Mesendoderm (in vitro differentiated cells): ENCODE measurements around the gene PRSS22.

ENCODE experiments used
- DNase-seq: peaks from one replicate; pipeline ENCODE4 v3.0.0; 2013
- H2AK5ac ChIP-seq: 2 replicates; pipeline ENCODE4 v1.6.1; 2013; ENCODE audit warnings: low read length, inconsistent platforms
- H2BK120ac ChIP-seq: 2 replicates; pipeline ENCODE4 v1.6.1; 2013; ENCODE audit warnings: low read depth, mild to moderate bottlenecking, low read length, moderate library complexity, mixed read lengths
- H2BK15ac ChIP-seq: replicated peaks from 2 replicates; pipeline ENCODE4 v1.6.1; 2013; ENCODE audit warnings: low read depth, mild to moderate bottlenecking, moderate library complexity
- H2BK5ac ChIP-seq: 2 replicates; pipeline ENCODE4 v1.6.1; 2013; ENCODE audit warnings: low read length, inconsistent platforms
- H3K18ac ChIP-seq: 2 replicates; pipeline ENCODE4 v1.6.1; 2013; ENCODE audit warnings: mild to moderate bottlenecking, low read length, mixed read lengths
- H3K23ac ChIP-seq: one replicate; pipeline ENCODE4 v1.6.1; 2013; ENCODE audit warnings: low read length
- H3K27ac ChIP-seq: 2 replicates; pipeline ENCODE4 v1.5.1; 2013; ENCODE audit warnings: low read depth, mild to moderate bottlenecking, inconsistent platforms, low read length, moderate library complexity
- H3K27me3 ChIP-seq: 2 replicates; pipeline ENCODE4 v1.6.1; 2013; ENCODE audit warnings: low read length, control low read depth, mild to moderate bottlenecking, inconsistent platforms; ENCODE audit not compliant: insufficient read depth, poor library complexity
- H3K36me3 ChIP-seq: 2 replicates; pipeline ENCODE4 v1.6.1; 2013; ENCODE audit warnings: low read length, inconsistent platforms; ENCODE audit not compliant: control insufficient read depth, insufficient read depth
- H3K4ac ChIP-seq: one replicate; pipeline ENCODE4 v1.6.1; 2013; ENCODE audit warnings: low read depth, mild to moderate bottlenecking, low read length, moderate library complexity
- H3K4me1 ChIP-seq: 2 replicates; pipeline ENCODE4 v1.6.1; 2013; ENCODE audit warnings: low read depth, low read length, inconsistent platforms; ENCODE audit not compliant: control insufficient read depth
- H3K4me2 ChIP-seq: 2 replicates; pipeline ENCODE4 v1.6.1; 2013; ENCODE audit warnings: low read length
- H3K4me3 ChIP-seq: 2 replicates; pipeline ENCODE4 v1.5.1; 2013; ENCODE audit warnings: mild to moderate bottlenecking, low read length
- H3K56ac ChIP-seq: one replicate; pipeline ENCODE4 v1.6.1; 2013; ENCODE audit warnings: low read length
- H3K79me1 ChIP-seq: 2 replicates; pipeline ENCODE4 v1.6.1; 2013; ENCODE audit warnings: low read length, inconsistent platforms
- H3K79me2 ChIP-seq: 2 replicates; pipeline ENCODE4 v1.6.1; 2013; ENCODE audit warnings: mild to moderate bottlenecking, low read length; ENCODE audit not compliant: control insufficient read depth, insufficient read depth
- H3K9ac ChIP-seq: 2 replicates; pipeline ENCODE4 v1.6.1; 2013; ENCODE audit warnings: low read length, inconsistent platforms
- H4K5ac ChIP-seq: one replicate; pipeline ENCODE4 v1.6.1; 2013; ENCODE audit warnings: low read length
- H4K8ac ChIP-seq: one replicate; pipeline ENCODE4 v1.6.1; 2013; ENCODE audit warnings: low read depth, mild to moderate bottlenecking, control low read depth, low read length, moderate library complexity
- WGBS: extraction: QIAGEN DNeasy Blood & Tissue Kit; methylation state at CpG from one replicate; pipeline ENCODE4 v1.1.7; 2013; ENCODE audit warnings: low lambda C conversion rate, missing lambda C conversion rate; ENCODE audit not compliant: insufficient coverage; ENCODE audit errors: extremely low coverage; 5-methylcytosine and 5-hydroxymethylcytosine counted together

PRSS22 gene

DNA sequence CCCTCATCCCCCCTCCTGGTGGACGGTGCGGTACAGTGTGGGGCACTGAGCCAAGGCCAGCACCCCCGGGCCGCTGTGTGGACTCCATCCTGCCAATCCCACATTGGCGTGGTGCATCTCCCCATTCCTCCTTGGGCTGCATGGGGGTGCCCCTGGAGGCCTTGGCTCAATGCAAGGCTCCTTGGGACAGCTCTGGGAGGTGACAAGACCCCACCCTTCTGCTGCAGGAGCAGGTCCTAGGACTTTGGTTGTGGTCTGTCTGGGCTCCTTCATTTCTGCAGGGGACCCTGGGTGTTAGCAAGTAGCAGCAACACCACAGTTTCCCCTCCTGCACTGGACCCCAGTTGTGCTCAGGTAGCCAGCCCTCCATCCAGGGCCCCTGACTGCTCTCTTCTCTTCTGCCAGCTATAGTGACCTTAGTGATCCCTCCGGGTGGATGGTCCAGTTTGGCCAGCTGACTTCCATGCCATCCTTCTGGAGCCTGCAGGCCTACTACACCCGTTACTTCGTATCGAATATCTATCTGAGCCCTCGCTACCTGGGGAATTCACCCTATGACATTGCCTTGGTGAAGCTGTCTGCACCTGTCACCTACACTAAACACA, 39.6 kb downstream of the PRSS22 start:
- DNase-seq, result no peak
- H3K4me1 ChIP-seq, result no peaks in the 10 kb centered on the region

DNA sequence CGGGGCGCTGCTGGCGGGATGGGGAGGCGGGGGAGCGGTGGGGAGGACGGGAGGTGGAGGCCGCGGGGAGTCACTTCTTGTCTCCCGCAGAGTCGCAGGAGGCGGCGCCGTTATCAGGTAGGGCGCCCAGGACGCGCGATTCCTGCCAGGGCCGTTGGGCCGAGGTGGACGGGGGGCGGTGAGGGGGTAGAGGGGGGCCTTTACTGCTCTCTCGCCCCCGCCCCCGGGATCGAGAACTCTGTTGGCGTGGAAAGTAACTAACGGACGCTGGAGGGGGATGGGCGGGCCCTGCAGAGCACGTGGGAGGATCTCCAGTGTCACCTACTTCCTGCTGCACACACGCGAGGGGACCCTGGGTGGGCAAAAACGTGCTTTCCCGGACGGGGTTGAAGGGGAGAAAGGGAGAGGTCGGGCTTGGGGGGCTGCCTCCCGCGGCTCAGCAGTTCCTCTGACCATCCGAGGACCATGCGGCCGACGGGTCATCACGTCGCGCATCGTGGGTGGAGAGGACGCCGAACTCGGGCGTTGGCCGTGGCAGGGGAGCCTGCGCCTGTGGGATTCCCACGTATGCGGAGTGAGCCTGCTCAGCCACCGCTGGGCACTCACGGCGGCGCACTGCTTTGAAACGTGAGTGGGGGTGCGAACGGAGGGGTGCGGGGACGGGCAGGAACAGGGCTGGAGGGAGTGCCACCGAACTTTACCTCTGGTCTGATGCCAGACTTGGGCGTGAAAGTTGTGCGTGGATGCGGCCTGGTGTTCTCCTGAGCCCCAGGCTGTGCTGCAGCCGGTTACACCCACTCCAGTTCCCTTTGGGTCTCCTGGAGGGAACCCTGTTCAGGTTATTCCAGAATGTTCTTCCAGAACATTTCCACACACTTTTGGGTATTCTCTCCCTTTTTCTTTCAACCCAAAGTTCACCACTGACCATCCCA, 40.4 kb downstream of the PRSS22 start:
- H3K79me2 ChIP-seq, result no peaks in the 10 kb centered on the region
- H2AK5ac ChIP-seq, result no peak overlapping the region
- no peak overlapping the region for H3K56ac ChIP-seq
- no peak overlapping the region for H2BK15ac ChIP-seq
- H3K4me1 ChIP-seq, result no peaks in the 10 kb centered on the region
- no peak overlapping the region for H2BK120ac ChIP-seq
- H3K23ac ChIP-seq, result no peak overlapping the region
- no peaks in the 10 kb centered on the region for H3K36me3 ChIP-seq
- no CpG with 5 or more reads among the region's 68 CpGs for WGBS
- H3K79me1 ChIP-seq, result no peaks in the 10 kb centered on the region
- no peak for DNase-seq
- H3K4ac ChIP-seq, result no peak overlapping the region
- no peak overlapping the region for H3K9ac ChIP-seq
- H3K27me3 ChIP-seq, result no peaks in the 10 kb centered on the region
- H4K8ac ChIP-seq, result no peak overlapping the region
- H3K27ac ChIP-seq, result no peak overlapping the region
- H2BK5ac ChIP-seq, result no peak overlapping the region
- no peak overlapping the region for H4K5ac ChIP-seq
- no peak overlapping the region for H3K4me3 ChIP-seq
- no peak overlapping the region for H3K4me2 ChIP-seq
- no peak overlapping the region for H3K18ac ChIP-seq

More for the DNA sequence above, 39.6 kb downstream of the PRSS22 start:
- H3K9ac ChIP-seq, result no peak overlapping the region
- H3K79me1 ChIP-seq, result no peaks in the 10 kb centered on the region
- no peak overlapping the region for H2BK120ac ChIP-seq
- H3K79me2 ChIP-seq, result no peaks in the 10 kb centered on the region
- H4K8ac ChIP-seq, result no peak overlapping the region
- no CpG with 5 or more reads among the region's 10 CpGs for WGBS
- H3K4ac ChIP-seq, result no peak overlapping the region
- no peak overlapping the region for H4K5ac ChIP-seq
- no peak overlapping the region for H3K4me3 ChIP-seq
- no peak overlapping the region for H3K18ac ChIP-seq
- no peaks in the 10 kb centered on the region for H3K36me3 ChIP-seq
- H3K4me2 ChIP-seq, result no peak overlapping the region
- no peak overlapping the region for H2BK5ac ChIP-seq
- no peak overlapping the region for H3K56ac ChIP-seq
- no peaks in the 10 kb centered on the region for H3K27me3 ChIP-seq
- no peak overlapping the region for H3K27ac ChIP-seq
- no peak overlapping the region for H3K23ac ChIP-seq
- H2BK15ac ChIP-seq, result no peak overlapping the region
- H2AK5ac ChIP-seq, result no peak overlapping the region

GRCh38 chr16:2816751-2817339, 41.1 kb downstream of the PRSS22 start, which contains the start of gene PRSS21:
TSS of gene PRSS21 (plus strand) at chr16:2817237. CDS start at chr16:2817269, 32 bp downstream.
- DNase-seq, result no peak
- no peaks in the 10 kb centered on the region for H3K27me3 ChIP-seq
- H4K8ac ChIP-seq, result no peak within 1 kb of the TSS
- H3K4me2 ChIP-seq, result no peak within 1 kb of the TSS
- no peaks in the 10 kb centered on the region for H3K79me2 ChIP-seq
- WGBS, result no CpG with 5 or more reads among the region's 28 CpGs
- H3K18ac ChIP-seq, result no peak within 1 kb of the TSS
- no peaks in the 10 kb centered on the region for H3K4me1 ChIP-seq
- H2BK5ac ChIP-seq, result no peak within 1 kb of the TSS
- H3K4ac ChIP-seq, result no peak within 1 kb of the TSS
- no peak within 1 kb of the TSS for H3K56ac ChIP-seq
- no peak within 1 kb of the TSS for H3K23ac ChIP-seq
- no peak within 1 kb of the TSS for H4K5ac ChIP-seq
- no peak within 1 kb of the TSS for H2BK15ac ChIP-seq
- no peak within 1 kb of the TSS for H3K4me3 ChIP-seq
- no peak within 1 kb of the TSS for H2BK120ac ChIP-seq
- no peaks in the 10 kb centered on the region for H3K79me1 ChIP-seq
- no peak within 1 kb of the TSS for H3K27ac ChIP-seq
- H3K36me3 ChIP-seq, result no peaks in the 10 kb centered on the region
- H3K9ac ChIP-seq, result no peak within 1 kb of the TSS
- no peak within 1 kb of the TSS for H2AK5ac ChIP-seq

DNA sequence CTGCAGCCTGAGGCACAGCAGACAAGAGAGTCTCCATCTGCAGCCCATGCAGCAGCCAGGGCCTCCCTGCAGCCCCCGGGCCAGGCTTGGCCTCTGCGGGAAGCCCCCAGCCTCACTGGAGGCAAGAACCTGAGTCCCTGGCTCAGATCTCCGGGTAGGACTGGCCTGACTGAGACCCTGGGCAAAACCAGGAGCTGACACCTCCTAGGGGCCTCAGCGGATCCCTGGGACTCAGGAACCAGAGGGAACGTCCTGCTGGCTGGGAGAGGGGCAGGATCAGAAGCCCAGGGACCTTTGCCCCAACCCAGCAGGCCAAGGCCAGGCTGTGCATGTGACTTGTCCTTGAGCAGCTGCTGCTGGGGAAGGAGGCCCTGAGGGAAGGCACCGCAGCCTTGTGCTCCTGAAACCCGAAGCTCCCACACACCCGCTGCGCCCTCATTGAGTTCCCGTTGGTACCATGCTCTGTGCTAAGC, 42.6 kb downstream of the PRSS22 start:
- no peak overlapping the region for H2BK120ac ChIP-seq
- H3K56ac ChIP-seq, result no peak overlapping the region
- no peak overlapping the region for H2BK5ac ChIP-seq
- no peaks in the 10 kb centered on the region for H3K79me1 ChIP-seq
- no peak overlapping the region for H3K4ac ChIP-seq
- DNase-seq, result no peak
- WGBS, result no CpG with 5 or more reads among the region's 10 CpGs
- H4K5ac ChIP-seq, result no peak overlapping the region
- H3K27ac ChIP-seq, result no peak overlapping the region
- no peaks in the 10 kb centered on the region for H3K4me1 ChIP-seq
- no peak overlapping the region for H3K9ac ChIP-seq
- H3K4me2 ChIP-seq, result no peak overlapping the region
- H3K27me3 ChIP-seq, result no peaks in the 10 kb centered on the region
- no peak overlapping the region for H4K8ac ChIP-seq
- no peak overlapping the region for H2BK15ac ChIP-seq
- no peak overlapping the region for H2AK5ac ChIP-seq
- no peak overlapping the region for H3K4me3 ChIP-seq
- no peak overlapping the region for H3K18ac ChIP-seq
- no peaks in the 10 kb centered on the region for H3K79me2 ChIP-seq
- no peak overlapping the region for H3K23ac ChIP-seq
- H3K36me3 ChIP-seq, result no peaks in the 10 kb centered on the region

DNA sequence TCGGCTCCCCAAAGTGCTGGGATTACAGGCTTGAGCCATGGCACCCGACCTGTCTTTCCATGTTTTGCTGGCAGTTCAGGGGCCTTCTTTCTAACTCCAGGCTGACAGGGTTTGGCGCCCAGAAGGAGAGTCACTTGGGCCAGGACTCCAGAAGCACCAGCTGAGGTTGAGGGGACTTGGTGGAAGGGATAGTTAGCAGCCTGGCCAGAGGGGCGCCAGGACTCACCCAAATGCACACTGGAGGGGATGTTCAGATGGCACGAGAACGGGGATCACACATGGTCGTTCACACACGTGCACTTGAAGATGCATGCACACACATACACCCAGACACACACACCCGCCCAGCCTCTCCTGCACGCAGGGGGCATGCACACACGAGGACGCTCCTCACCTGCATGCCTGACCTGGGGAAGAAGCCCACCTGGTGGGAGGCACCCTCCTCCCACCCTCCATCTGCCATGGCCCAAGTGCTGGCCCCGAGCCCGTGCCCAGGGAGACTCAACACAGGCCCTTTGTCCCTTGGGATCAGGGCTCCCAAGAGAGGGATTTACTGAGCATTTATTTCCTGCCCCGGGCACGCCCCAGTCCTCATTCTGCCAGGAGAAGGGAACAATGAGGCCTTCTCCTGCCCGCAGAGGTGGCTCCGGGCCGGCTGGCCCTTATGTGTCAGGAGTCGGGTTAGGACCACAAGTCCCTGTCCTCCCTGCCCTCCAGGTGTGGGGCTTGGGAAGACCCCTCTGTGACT, 43.2 kb downstream of the PRSS22 start:
- Histone ChIP-seq H3K4ac (no peak overlapping the region), H3K79me1 (no peaks in the 10 kb centered on the region), H3K4me3 (no peak overlapping the region), H3K27ac (no peak overlapping the region), H3K27me3 (no peaks in the 10 kb centered on the region), H3K56ac (no peak overlapping the region), H3K4me1 (no peaks in the 10 kb centered on the region), H2BK120ac (no peak overlapping the region), H3K23ac (no peak overlapping the region), H2BK5ac (no peak overlapping the region), H4K8ac (no peak overlapping the region), H2AK5ac (no peak overlapping the region), H3K79me2 (no peaks in the 10 kb centered on the region), H3K18ac (no peak overlapping the region), H3K36me3 (no peaks in the 10 kb centered on the region), H2BK15ac (no peak overlapping the region), H3K4me2 (no peak overlapping the region), H4K5ac (no peak overlapping the region), H3K9ac (no peak overlapping the region)
- WGBS, result no CpG with 5 or more reads among the region's 20 CpGs
- DNase-seq, result no peak
